Measurements from ENCODE around the gene NUP153. TPM values are rescaled to one million over a fixed set of nuclear protein-coding genes. Genes with fewer than 3 reads are reported as not detected.

NUP153 gene
- total and polyA plus RNA-seq, 12 donors, result 5.3 to 30.5 (median 25.4) TPM

- no peak overlapping the region for H3K4me3 ChIP-seq
- peaks cover 0 to 16% (median 6%) of the 10 kb centered on the region in 9 donors for H3K4me1 ChIP-seq
- WGBS, 2 donors, result 58 to 60% methylated on average over 3 of the region's 3 CpGs
- H3K36me3 ChIP-seq, result peaks cover 0 to 98% (median 19%) of the 10 kb centered on the region in 9 donors
- DNase-seq, result no peak
- intact Hi-C loops (cut with DNase I), result no loop called here
- no peak for TF ChIP-seq CTCF (IDR thresholded peaks at IDR 0.05)
- H3K9me3 ChIP-seq, result no peaks in the 10 kb centered on the region
- ATAC-seq, result no peak
- no peaks in the 10 kb centered on the region for H3K27me3 ChIP-seq
- no peak overlapping the region for H3K27ac ChIP-seq
Observed at GRCh38 chr6:17656644-17657043, 50.1 kb downstream of the NUP153 start.

DNA sequence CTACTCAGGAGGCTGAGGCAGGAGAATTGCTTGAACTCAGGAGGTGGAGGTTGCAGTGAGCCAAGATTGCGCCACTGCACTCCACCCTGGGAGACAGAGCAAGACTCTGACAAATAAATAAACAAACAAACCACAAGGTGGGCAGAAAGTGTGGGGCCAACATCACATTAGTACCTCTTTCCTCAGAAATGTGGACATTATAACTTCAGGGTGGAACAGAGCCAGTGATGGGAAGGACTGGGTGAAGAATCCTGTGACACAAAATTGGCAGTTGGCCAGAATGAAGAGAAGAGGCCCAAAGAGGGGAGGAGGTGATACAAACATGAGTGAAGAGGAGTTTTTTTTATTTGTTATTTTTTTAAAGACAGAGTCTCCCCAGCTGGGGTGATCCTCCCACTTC, 50.6 kb downstream of the NUP153 start:
- ATAC-seq, result peak in 2 of 8 donors; percentile 39 to 45
- 95 to 100% methylated on average over 1 of the region's 1 CpG for WGBS, 2 donors

GRCh38 chr6:17653198-17653882, 53.4 kb downstream of the NUP153 start:
- H3K27ac ChIP-seq, result no peak overlapping the region
- DNase-seq, result no peak
- peaks cover 0 to 24% (median 6%) of the 10 kb centered on the region in 9 donors for H3K4me1 ChIP-seq
- H3K36me3 ChIP-seq, result peaks cover 0 to 98% (median 15%) of the 10 kb centered on the region in 9 donors
- WGBS, 2 donors, result 78 to 80% methylated on average over 5 of the region's 5 CpGs
- no peak overlapping the region for H3K4me3 ChIP-seq
- H3K27me3 ChIP-seq, result no peaks in the 10 kb centered on the region
- no peak for TF ChIP-seq CTCF (IDR thresholded peaks at IDR 0.05)
- H3K9me3 ChIP-seq, result no peaks in the 10 kb centered on the region
- intact Hi-C loops (cut with DNase I), result no loop called here
- ATAC-seq, result no peak

More for the DNA sequence above, 50.6 kb downstream of the NUP153 start:
- Histone ChIP-seq H3K27ac (no peak overlapping the region), H3K27me3 (no peaks in the 10 kb centered on the region), H3K4me3 (no peak overlapping the region), H3K9me3 (no peaks in the 10 kb centered on the region), H3K4me1 (peaks cover 0 to 16% (median 6%) of the 10 kb centered on the region in 9 donors), H3K36me3 (peaks cover 0 to 98% (median 15%) of the 10 kb centered on the region in 9 donors)
- no peak for TF ChIP-seq CTCF (IDR thresholded peaks at IDR 0.05)
- intact Hi-C loops (cut with DNase I), result no loop called here
- DNase-seq, result no peak

GRCh38 chr6:17650656-17651309, 55.9 kb downstream of the NUP153 start:
- peaks cover 0 to 7% (median 0%) of the 10 kb centered on the region in 9 donors for H3K4me1 ChIP-seq
- DNase-seq, result no peak
- TF ChIP-seq CTCF (IDR thresholded peaks at IDR 0.05), result no peak
- H3K36me3 ChIP-seq, result peaks cover 0 to 100% (median 25%) of the 10 kb centered on the region in 9 donors
- ATAC-seq, result no peak
- no peaks in the 10 kb centered on the region for H3K27me3 ChIP-seq
- no peak overlapping the region for H3K27ac ChIP-seq
- no peak overlapping the region for H3K4me3 ChIP-seq
- 95 to 98% methylated on average over 3 of the region's 3 CpGs for WGBS, 2 donors
- H3K9me3 ChIP-seq, result no peaks in the 10 kb centered on the region
- intact Hi-C loops (cut with DNase I), result no loop called here
